ENCODE results near the gene ACADM.
"Not testable (repeated sequence)": the region's sequence is repeated elsewhere in the genome, so short reads cannot be mapped to it uniquely, and the experiment has no call there.

ACADM gene

DNA sequence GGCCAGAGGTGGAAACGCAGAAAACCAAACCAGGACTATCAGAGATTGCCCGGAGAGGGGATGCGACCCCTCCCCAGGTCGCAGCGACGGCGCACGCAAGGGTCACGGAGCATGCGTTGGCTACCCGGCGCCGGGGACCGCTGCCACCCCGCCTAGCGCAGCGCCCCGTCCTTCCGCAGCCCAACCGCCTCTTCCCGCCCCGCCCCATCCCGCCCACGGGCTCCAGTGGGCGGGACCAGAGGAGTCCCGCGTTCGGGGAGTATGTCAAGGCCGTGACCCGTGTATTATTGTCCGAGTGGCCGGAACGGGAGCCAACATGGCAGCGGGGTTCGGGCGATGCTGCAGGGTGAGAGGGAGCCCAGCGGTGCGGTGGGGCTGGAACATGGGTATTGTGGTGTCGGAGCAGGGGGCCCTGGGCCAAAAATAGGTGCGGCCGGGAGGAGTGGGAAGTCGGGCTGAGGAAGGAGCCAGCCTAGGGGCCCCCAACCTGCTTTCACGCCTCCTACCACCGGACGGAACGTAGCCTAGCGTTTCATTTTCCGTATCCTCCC is at the start of gene ACADM:
Gene ACADM (plus strand): TSS at position 238 of the 551 bp plus-strand sequence. CDS start 79 bp downstream, at position 317.
- peak; percentile 81 for DNase-seq (ENCODE audit: low read depth)

DNA sequence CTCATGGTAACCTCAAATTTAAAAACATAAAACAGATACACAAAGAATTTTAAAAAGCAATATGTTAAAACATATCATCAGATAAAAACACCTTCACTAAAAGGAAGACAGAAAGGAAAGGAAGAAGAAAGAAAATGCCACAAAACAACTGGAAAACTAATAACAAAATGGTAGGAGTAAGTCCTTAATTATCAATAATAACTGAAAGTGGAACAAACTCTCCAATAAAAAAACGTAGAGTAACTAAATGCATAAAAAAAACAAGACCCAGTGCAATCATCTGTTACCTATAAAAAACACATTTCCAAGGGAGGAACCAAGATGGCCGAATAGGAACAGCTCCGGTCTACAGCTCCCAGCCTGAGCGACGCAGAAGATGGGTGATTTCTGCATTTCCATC is 47.1 kb upstream of the ACADM start:
- DNase-seq (ENCODE audit: low read depth) = no peak

DNA sequence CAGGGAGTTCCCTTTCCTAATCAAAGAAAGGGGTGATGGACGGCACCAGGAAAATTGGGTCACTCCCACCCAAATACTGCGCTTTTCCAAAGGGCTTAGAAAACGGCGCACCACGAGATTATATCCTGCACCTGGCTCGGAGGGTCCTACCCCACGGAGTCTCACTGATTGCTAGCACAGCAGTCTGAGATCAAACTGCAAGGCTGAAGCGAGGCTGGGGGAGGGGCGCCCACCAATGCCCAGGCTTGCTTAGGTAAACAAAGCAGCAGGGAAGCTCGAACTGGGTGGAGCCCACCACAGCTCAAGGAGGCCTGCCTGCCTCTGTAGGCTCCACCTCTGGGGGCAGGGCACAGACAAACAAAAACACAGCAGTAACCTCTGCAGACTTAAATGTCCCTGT is 46.5 kb upstream of the ACADM start:
- not testable (repeated sequence) for DNase-seq (ENCODE audit: low read depth)

DNA sequence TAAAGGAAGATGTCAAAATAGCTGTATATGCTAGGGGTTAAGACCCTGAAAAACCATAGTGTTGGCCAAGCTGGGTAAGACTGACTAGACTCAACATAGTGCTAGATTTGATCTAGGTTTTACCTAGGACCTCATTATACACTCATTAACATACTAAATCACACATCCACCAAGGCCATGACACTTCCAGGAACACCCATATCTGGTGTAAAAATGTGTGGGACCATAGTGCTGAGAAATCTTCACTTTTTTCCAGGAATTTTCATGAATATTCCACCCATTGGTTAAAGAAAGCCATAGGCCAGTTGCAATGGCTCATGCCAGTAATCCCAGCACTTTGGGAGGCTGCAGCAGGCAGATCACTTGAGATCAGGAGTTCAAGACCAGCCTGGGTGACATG is 34.0 kb upstream of the ACADM start:
- DNase-seq (ENCODE audit: low read depth) = no peak

DNA sequence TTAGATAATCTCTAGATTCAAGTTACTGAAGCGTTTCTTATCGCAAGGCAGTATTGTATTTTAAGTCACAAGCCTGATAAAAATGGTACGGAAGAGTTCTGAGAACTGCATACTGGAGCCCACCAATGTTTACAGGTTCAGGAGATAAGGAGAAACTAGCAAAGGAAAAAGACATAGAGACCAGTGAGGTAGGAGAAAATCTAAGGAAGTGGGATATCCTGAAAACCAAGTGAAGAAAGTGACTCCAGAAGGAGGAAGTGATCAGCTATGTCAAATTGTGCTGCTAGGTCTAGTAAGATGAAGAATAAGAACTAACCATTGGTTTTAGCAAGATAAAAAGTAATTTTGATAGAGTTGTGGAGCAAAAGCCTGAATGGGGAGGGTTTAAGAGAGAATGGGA is 31.0 kb upstream of the ACADM start:
- DNase-seq (ENCODE audit: low read depth) = no peak

DNA sequence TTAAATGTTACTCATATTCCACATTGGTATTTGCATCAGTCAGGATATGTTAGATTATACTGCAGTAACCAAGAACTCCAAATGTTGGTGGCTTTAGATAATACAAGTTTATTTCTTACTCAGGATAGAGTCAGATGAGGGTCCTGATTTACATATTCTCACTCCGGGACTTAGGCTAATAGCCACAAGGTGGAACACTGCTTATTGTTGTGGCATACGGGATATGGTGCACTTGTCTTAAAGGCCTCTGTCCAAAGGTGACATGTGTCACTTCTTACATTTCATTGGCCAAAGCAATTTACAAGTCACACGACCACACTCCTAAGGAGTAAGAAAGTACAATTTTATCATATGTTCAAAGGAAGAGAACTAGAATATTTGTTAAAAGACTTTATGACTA is 28.5 kb upstream of the ACADM start:
- no peak for DNase-seq (ENCODE audit: low read depth)

DNA sequence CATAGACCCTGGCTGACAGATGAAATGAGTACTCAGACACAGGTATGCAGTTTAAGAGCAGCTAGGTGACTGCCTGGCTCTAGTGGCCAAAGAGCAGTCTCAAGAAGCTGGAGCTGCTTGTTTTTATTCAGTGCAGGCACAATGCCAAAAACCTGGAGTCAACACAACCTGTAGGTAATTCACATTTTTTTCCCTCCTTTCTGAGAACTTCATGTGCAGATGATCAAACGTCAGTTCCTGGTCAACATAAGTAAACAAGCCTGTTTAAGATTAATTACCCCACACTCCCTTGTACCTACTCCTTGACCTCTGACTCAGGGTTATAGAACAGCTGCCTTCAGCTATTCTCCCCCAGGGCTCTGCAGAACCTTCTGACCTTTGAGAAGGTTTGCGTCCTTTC is 17.3 kb upstream of the ACADM start:
- no peak for DNase-seq (ENCODE audit: low read depth)

DNA sequence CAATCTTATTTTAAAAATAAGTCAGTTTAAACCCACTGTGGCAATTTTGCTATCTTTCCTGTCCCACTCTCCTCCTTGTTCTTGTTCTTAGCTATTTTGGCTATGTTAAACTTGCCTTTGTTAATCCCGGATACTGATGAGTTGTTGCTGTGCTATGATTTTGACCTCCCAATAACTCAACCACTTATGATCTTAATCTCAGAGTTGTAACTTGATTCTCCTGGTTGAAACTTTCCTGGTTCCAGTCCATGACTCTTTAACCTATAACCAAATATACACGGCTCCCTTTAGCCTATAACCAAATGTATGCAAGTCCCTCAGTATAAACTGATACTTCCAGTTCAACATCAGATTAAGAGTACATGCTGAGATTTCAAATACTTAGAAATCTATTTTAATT is 15.6 kb upstream of the ACADM start:
- DNase-seq (ENCODE audit: low read depth) = no peak

DNA sequence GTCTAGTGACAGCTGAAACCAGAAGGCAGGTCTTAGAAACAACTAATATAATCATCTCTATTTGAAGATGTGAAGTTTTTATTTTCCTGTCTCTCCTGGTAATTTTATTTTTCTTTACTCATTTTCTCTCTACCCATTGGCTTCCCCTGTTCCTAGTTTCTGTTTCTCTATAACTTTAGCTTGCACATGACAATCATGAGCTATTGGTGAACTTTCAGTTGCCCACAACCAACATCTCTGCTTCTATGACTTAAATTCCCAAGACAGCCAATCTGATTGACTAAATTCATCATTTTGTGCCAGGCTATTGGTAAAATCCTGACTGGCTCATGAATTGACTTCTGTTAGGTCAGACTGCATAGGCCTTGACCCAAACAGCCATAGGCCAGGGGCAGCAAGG is 13.7 kb upstream of the ACADM start:
- no peak for DNase-seq (ENCODE audit: low read depth)

DNA sequence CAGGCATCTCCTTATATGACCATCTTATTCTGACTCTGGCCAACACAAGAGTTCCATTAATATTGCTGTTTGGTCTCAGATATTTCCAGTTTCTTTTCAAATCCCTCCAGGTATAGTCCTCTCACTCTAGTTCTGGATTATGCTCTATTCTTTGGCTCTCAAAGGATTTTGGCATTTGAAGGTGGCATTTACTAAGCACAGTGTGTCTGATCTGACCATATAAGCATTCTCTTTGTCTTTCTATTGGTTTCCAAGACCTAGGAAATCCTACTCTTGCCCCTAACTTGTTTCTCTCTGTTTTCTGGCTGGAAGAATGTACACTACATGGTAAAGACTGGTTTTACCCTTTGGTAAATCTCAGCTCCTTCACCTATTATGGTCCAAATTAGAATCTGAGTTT is 12.7 kb upstream of the ACADM start:
- no peak for DNase-seq (ENCODE audit: low read depth)

DNA sequence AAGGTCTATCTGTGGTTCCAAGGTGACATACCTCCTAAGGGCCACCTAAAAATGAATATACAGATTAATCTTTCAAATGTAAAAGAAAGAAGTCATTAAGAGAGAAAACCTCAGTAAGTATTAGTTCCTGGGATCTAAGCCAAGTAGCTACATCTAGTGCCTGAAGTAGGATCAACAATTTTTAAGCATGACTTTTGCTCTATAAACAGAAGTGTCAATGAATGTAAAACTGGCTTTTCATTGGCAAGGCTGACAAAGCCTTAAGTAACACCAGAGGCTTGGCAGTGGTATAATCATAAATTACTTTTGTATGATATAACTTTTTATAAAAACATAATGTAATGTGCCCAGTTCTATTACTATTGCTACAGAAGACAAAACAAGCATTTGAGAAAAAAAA is 12.2 kb upstream of the ACADM start:
- DNase-seq (ENCODE audit: low read depth) = no peak

DNA sequence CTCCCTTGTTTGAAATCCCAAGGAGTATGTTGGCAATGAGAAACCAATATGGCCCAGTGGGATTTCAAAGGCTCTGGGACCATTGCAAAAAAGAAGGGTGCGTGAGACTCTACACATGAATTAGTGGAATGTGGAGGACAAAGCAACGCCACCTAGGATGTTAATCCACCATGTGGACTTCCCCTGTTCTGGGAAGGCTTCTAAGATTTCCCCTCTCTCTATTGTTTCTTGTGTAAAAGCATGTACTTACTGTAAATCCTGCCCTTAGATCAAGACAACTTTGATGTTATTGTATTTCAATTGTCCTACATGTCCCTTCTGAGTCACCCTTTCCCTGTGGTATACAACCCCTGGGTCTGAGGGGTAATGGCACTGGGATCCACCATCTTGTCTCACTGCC is 4.7 kb upstream of the ACADM start:
- DNase-seq (ENCODE audit: low read depth) = no peak

DNA sequence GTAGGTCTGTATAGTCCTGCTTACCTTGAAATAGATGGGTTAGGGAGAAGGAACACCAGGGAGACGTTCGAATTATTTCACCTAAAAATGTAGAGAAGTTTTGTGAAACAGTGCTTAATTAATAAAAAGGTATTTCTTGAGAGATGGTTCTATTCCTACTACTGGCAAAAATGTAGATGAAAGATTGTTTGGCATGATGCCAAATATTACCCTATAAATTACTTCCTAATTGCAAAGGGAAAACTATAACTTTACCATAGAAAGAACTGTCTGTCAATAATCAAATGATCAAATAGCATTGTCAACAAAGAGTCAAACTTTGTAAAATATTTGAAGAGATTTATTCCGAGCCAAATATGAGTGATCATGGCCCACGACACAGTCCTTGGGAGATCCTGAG is 4.2 kb upstream of the ACADM start:
- DNase-seq (ENCODE audit: low read depth) = no peak

DNA sequence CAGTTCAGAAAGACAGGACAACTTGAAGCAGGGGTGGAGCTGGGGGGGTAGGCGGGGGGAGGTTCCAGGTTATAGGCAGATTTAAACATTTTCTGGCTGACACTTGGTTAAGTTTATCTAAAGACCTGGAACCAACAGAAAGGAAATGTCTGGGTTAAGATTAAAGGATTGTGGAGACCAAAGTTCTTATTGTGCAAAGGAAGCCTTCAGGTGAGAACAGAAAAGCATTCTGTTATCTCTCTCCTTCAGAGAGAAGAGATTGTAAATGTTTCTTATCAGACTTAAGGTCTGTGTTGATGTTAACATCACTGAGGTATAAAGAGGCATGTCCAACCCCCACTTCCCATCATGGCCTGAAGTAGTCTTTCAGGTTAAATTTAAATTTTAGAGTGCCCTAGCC is 3.7 kb upstream of the ACADM start:
- DNase-seq (ENCODE audit: low read depth) = no peak

DNA sequence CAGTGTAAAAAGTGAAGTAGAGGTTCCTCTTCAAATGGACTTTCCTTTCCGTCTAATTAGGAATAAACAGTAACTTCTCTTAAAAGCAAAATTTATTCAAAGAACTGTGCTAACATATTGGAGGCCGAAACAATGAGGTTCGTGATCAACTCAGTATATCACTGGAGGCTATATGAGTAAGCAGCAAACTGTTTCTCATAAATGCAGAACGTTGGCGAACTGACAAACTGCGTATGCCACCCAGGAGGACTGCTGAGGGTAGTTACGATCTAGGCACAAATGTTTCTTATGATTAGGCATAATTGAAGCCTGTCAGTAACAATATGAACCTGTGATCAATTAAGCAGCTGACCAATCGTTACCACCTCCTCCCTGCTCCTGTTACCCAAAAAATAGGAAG is 2.3 kb upstream of the ACADM start:
- not testable (repeated sequence) for DNase-seq (ENCODE audit: low read depth)

DNA sequence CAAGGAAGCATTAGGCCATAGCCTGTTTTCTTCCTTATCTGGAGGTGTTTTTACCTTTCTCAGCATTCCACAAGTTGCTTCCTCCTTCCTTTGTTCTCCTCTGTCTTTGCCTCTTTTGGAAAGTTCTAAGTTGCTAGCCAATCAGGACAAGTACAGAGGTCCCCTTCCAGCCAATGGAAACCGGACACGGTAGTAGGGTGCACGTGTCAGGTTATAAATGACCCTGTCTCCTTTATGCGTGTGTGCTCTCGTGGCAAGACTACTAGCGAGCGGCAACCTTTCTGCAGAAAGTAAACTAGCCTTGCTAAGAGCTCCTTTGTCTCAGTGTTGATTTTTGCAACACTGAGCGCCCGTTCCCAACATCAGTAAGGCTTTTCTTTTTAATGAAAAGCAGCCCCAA is 1.5 kb upstream of the ACADM start:
- no peak for DNase-seq (ENCODE audit: low read depth)

DNA sequence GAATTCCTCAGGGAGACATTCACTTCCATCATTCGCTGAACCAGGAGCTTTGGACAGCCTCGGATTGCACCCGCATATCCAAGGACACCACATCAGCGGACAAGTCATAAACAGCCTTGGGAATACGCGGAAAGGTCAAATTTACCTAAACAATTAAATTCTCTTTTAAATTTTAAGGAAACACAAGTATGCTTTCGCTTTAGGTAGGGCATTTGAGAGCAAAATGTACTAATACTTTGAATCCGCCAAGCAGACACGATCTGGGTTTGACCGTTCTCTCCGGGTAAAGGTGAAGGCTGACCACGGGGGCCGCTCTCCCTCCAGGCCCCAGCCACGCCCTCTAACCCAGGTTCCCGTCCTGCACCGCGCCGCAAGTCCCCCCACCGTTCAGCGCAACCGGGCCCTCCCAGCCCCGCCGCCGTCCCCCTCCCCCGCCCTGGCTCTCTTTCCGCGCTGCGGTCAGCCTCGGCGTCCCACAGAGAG is 479 bp upstream of the ACADM start:
- peak; percentile 85 for DNase-seq (ENCODE audit: low read depth)

DNA sequence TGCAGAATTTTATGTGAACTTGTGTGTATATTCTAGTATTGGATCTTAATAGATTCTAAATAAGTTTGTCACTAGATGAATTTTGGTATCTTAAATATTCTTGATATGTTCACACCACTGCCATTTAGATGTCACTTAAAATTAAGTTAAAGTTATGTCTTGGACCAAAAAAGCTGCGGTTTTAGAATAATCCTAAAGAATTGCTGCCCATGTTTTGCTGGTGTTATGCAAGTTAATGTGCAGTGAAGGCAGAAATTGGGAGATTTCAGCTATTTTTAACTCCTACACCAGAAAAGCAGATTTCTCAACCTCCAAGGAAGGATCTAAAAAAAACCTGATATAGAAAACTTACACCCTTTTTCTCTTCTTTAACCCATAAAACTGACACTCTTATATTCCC is 757 bp downstream of the ACADM start:
- peak; percentile 37 for DNase-seq (ENCODE audit: low read depth)

DNA sequence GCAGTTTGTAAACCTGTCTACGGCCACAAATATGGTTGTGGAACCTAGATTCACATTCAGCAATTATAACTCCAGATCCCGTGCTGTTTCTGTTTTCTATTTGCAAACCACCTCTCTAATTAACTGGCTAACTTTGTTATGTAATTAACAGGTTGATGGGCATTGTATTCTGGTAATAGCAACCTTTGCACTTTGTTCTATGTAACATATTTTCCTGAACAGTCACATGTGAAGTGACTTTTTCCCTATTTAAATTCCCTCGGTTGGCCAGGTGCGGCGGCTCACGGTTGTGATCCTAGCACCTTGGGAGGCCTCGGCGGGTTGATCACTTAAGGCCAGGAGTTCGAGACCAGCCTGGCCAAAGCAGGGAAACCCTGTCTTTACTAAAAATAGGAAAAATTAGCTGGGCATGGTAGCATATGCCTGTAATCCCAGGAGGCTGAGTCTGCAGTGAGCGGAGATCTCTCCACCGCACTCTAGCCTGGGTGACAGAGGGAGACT is 1.4 kb downstream of the ACADM start:
- DNase-seq (ENCODE audit: low read depth) = no peak

DNA sequence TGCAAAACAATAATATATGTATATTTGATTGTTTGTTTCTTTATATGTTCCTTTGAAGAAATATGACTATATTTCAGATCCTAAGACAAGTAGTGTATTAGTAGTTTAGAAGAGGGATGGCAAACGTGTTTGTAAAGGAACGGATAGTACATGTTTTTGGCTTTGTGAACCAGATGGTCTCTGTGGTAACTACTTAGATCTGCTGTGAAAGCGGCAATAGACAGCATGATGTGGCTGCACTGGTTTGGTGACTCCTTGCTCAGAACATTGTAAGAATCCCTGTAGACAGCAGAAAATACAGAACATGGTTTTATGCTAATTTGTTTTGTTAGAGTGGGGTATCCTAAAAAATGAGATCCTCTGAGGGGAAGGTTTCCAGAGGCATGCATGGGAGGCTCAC is 3.1 kb downstream of the ACADM start:
- no peak for DNase-seq (ENCODE audit: low read depth)

DNA sequence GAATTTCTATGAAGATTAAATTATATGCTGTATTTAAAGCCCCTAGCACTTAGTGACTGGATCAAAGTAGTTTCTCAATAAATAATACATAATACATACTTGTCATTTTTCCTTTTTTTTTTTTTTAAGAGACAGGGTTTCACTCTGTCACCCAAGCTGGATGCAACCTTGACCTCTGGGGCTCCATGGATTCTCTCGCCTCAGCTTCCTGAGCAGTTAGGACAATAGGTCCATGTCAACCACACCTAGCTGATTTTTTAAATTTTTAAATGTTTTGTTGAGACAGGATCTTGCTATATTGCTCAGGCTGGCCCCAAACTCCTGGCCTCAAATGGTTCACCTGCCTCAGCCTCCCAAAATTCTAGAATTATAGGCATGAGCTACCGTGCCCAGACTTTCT is 5.9 kb downstream of the ACADM start:
- DNase-seq (ENCODE audit: low read depth) = no peak

DNA sequence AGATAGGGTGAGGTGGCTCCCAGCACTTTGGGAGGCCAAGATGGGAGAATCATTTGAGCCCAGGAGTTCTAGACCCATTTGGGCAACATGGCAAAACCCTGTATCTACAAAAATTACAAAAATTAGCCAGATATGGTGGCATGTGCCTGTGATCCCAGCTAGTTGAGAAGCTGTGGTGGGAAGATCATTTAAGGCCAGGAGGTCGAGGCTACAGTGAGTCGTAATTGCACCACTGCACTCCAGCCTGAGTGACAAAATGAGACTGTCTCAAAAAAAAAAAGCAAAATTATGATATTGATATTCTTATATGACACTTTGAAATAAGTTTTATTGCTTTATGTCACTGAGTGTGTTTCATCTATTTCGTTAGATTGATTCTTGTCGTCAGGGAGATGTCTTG is 7.4 kb downstream of the ACADM start:
- no peak for DNase-seq (ENCODE audit: low read depth)

DNA sequence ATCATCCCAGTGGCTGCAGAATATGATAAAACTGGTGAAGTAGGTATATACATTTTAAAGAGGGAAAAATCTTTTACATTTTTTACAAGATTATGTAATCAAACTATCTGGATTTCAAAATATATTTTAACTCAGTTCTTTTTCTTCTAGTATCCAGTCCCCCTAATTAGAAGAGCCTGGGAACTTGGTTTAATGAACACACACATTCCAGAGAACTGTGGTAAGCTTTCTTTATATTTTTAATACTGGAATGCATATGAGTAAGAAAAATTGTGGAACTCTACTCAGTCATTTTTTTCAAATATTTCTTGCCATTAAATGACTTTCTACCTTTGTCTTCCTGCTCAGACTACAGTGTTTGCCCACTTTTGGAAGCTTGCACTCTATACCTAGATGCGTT is 8.2 kb downstream of the ACADM start:
- no peak for DNase-seq (ENCODE audit: low read depth)

DNA sequence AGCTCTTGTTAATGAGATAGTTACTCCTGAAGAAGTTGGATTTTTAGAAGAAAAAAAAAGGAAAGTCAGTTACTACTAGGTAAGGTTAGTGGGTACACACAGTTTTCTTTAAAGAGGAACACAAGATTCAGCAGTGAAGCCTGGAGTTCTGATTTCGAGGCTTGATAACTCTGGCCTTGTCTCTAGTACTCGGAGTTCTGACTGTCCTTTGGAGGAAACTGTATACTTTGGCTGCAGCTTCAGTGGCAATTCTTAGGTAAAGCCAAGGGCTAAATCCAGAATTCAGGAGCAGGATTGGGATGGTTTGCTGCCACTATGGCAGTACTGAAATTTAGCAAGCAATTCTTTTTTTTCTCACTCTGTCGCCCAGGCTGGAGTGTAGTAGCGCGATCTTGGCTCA is 9.2 kb downstream of the ACADM start:
- no peak for DNase-seq (ENCODE audit: low read depth)

DNA sequence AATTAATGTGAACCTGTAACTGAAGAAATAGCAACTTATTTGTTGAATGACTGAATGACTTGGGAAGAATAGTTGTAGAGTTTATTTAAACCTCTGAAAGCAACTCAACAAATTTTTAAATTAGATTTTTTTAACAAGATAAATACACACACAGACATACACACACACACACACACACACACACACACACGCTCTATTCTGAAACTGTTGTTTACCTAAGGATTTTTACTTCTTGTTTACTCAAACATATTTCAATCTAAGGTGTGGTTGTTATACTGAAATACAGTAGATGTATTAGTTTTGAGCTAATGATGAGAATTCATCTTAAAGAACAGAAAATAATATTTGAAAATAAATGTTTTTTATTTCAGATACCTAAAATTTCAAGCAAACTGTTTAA is 11.5 kb downstream of the ACADM start:
- no peak for DNase-seq (ENCODE audit: low read depth)

Measured in fibroblast of gingiva (primary cell).